HCT116 (cell line): ENCODE measurements around the gene SLC12A5. TPM values are rescaled to one million over a fixed set of nuclear protein-coding genes. Genes with fewer than 3 reads are reported as not detected.

Source experiments
- ATAC-seq: fragments of 200-7000 bp; cut with Tn5 transposase; 2 replicates; pipeline ENCODE4 v1.9.1; 2020; ENCODE audit warnings: mild to moderate bottlenecking, moderate library complexity
- BruUV-seq: library from RNA; stranded (reverse); fragments of 400-500 nt; replicated peaks from 2 replicates; lab custom pipeline; 2021; lab: Mats Ljungman, UMichigan
- CTCF ChIA-PET: fragments of 300-600 bp; sonication (Branson Sonifier 250); formaldehyde crosslinking; loops from one replicate; lab custom pipeline; 2021; ENCODE audit warnings: antibody characterized with exemption; lab: Charles Lee
- POLR2A ChIA-PET: fragments of 300-600, 350-600 bp; sonication (Branson Sonifier 250); formaldehyde crosslinking; loops from one replicate; lab custom pipeline; 2021; ENCODE audit warnings: antibody characterized with exemption; lab: Charles Lee
- RAD21 ChIA-PET, 2 experiments: fragments of 300-600 bp; sonication (Branson Sonifier 250); formaldehyde crosslinking; loops; one replicate each; lab custom pipeline; 2023; ENCODE audit warnings: low total read pairs in 2 of 2; ENCODE audit not compliant: uncharacterized antibody in 2 of 2, unreplicated experiment in 2 of 2, low non-redundant PET in 1 of 2; lab: Charles Lee
- DNase-seq: peaks from one replicate; pipeline ENCODE4 v3.0.0-alpha.2; 2010; ENCODE audit warnings: low read depth, low spot score
- H2AFZ ChIP-seq: fragments of 200-600 bp; shearing (Covaris generic), sonication (generic); 2 replicates; pipeline ENCODE4 v1.6.1; 2017; ENCODE audit warnings: low read depth, mixed run types, mixed read lengths, antibody characterized with exemption, low read length; ENCODE audit not compliant: poor library complexity, severe bottlenecking
- H3K27ac ChIP-seq: 2 replicates; pipeline ENCODE4 v1.5.1; 2012; ENCODE audit warnings: low read depth, low read length
- H3K27me3 ChIP-seq: fragments of 200-600 bp; sonication (generic); 2 replicates; pipeline ENCODE4 v1.6.1; 2016; ENCODE audit warnings: mixed run types, low read length, mixed read lengths; ENCODE audit not compliant: insufficient read depth
- H3K36me3 ChIP-seq, 2 experiments: fragments of 200-500 bp in 1 of 2; fragments of 200-600 bp in 1 of 2; sonication (Bioruptor generic) in 1 of 2; sonication (generic) in 1 of 2; 2 replicates each; pipeline versions ENCODE4 v1.5.1 to v1.6.1; 2014 to 2016; ENCODE audit warnings: low read length in 2 of 2, inconsistent platforms in 1 of 2, mixed read lengths in 1 of 2, mixed run types in 1 of 2; ENCODE audit not compliant: insufficient read depth in 2 of 2, control insufficient read depth in 1 of 2
- H3K4me1 ChIP-seq, 2 experiments: fragments of 200-600 bp in 1 of 2; sonication (generic) in 1 of 2; 2 replicates each; pipeline versions ENCODE4 v1.5.1 to v1.6.1; 2012 to 2017; ENCODE audit warnings: low read length in 2 of 2, inconsistent platforms in 1 of 2, mild to moderate bottlenecking in 1 of 2, mixed read lengths in 1 of 2, mixed run types in 1 of 2, moderate library complexity in 1 of 2; ENCODE audit not compliant: insufficient read depth in 2 of 2, control insufficient read depth in 1 of 2
- H3K4me2 ChIP-seq: fragments of 200-600 bp; sonication (generic); 2 replicates; pipeline ENCODE4 v1.6.1; 2017; ENCODE audit warnings: mixed run types, low read length, mixed read lengths
- H3K4me3 ChIP-seq, 2 experiments: fragments of 200-600 bp in 1 of 2; sonication (generic) in 1 of 2; replicated peaks in 1 of 2; 2 replicates each; pipeline ENCODE4 v1.5.1; 2011 to 2016; ENCODE audit warnings: low read length in 2 of 2, control low read depth in 1 of 2, low read depth in 1 of 2, mild to moderate bottlenecking in 1 of 2, mixed read lengths in 1 of 2, mixed run types in 1 of 2
- H3K79me2 ChIP-seq: fragments of 200-600 bp; sonication (generic); 2 replicates; pipeline ENCODE4 v1.6.1; 2017; ENCODE audit warnings: mild to moderate bottlenecking, mixed run types, low read length, moderate library complexity, mixed read lengths; ENCODE audit not compliant: insufficient read depth
- H3K9ac ChIP-seq: fragments of 200-600 bp; sonication (generic); 2 replicates; pipeline ENCODE4 v1.6.1; 2016; ENCODE audit warnings: low read length, mixed read lengths
- H3K9me2 ChIP-seq: fragments of 200-600 bp; sonication (generic), shearing (Covaris generic); 2 replicates; pipeline ENCODE4 v1.6.1; 2017; ENCODE audit warnings: mixed run types, mild to moderate bottlenecking, moderate library complexity; ENCODE audit not compliant: insufficient read depth
- H3K9me3 ChIP-seq, 2 experiments: fragments of 200-500 bp in 1 of 2; fragments of 200-600 bp in 1 of 2; sonication (Bioruptor generic) in 1 of 2; sonication (generic) in 1 of 2; 2 replicates each; pipeline ENCODE4 v1.6.1; 2014 to 2017; ENCODE audit warnings: low read length in 2 of 2, mixed read lengths in 2 of 2, inconsistent platforms in 1 of 2, low read depth in 1 of 2, mild to moderate bottlenecking in 1 of 2, mixed run types in 1 of 2, moderate library complexity in 1 of 2; ENCODE audit not compliant: control insufficient read depth in 1 of 2, insufficient read depth in 1 of 2
- H4K20me1 ChIP-seq: fragments of 200-600 bp; sonication (generic), shearing (Covaris generic); 2 replicates; pipeline ENCODE4 v1.6.1; 2017; ENCODE audit warnings: mixed run types, mild to moderate bottlenecking, moderate library complexity; ENCODE audit not compliant: insufficient read depth
- ATF3 ChIP-seq: IDR thresholded peaks from 2 replicates; pipeline ENCODE4 v1.6.1; 2012
- CTCF ChIP-seq, 3 experiments: fragments of 200-600 bp in 1 of 3; sonication (generic) in 1 of 3; IDR thresholded peaks in 2 of 3; conservative IDR thresholded peaks in 1 of 3; 2 replicates each; pipeline ENCODE4 v1.5.1; 2012 to 2017; ENCODE audit warnings: low read depth in 2 of 3, low read length in 2 of 3, antibody characterized with exemption in 1 of 3, borderline replicate concordance in 1 of 3, control low read depth in 1 of 3, mild to moderate bottlenecking in 1 of 3, mixed read lengths in 1 of 3, mixed run types in 1 of 3, moderate library complexity in 1 of 3; ENCODE audit not compliant: insufficient read depth in 1 of 3
- EZH2phosphoT487 ChIP-seq: fragments of 200-600 bp; IDR thresholded peaks from 2 replicates; pipeline ENCODE4 v1.6.1; 2018; ENCODE audit warnings: antibody characterized with exemption, borderline replicate concordance
- MAX ChIP-seq: IDR thresholded peaks from 2 replicates; pipeline ENCODE4 v1.6.1; 2012
- SIN3A ChIP-seq: IDR thresholded peaks from 2 replicates; pipeline ENCODE4 v1.6.1; 2012; ENCODE audit warnings: low read depth
- SP1 ChIP-seq: IDR thresholded peaks from 2 replicates; pipeline ENCODE4 v1.6.1; 2012; ENCODE audit warnings: low read depth
- intact Hi-C: fragments of 100-400 bp; cut with micrococcal nuclease; formaldehyde crosslinking; loops from 2 replicates; pipeline ENCODE4 v1.10.0; 2022
- total RNA-seq: library from RNA; stranded (reverse); gene quantifications from one replicate; pipeline ENCODE4 v1.2.1, GENCODE V29; 2021; ENCODE audit not compliant: unreplicated experiment

SLC12A5 gene
- total RNA-seq, 1 experiment from 2014 or later: 1.9 TPM

- DNase-seq: no peak
- Histone ChIP-seq H3K4me2 (no peak overlapping the region), H3K27me3 (peaks cover 4% of the 10 kb centered on the region; the same call in 1 of the 2 replicates), H3K27ac (no peak overlapping the region), H3K79me2 (no peaks in the 10 kb centered on the region), H3K4me1 (no peaks in the 10 kb centered on the region), H3K36me3 (peaks cover 7 to 24% of the 10 kb centered on the region in 2 experiments; a peak in 3 of 4 replicates), H3K4me3 (no peak overlapping the region), H2AFZ (no peak overlapping the region), H3K9ac (no peak overlapping the region), H4K20me1 (no peaks in the 10 kb centered on the region), H3K9me3 (no peaks in the 10 kb centered on the region), H3K9me2 (no peaks in the 10 kb centered on the region)
- intact Hi-C loops: no loop called here
- no peak; the same call in 1 of the 2 replicates for ATAC-seq
- no TSS peak for BruUV-seq
- RAD21 ChIA-PET: no interaction called here
- no peak for TF ChIP-seq SIN3A
- no peak for TF ChIP-seq MAX
- TF ChIP-seq CTCF (IDR thresholded peaks at IDR 0.05 in 2 of 3, conservative IDR thresholded peaks at IDR 0.05 in 1 of 3; ENCODE audit: borderline replicate concordance in 1 of 3, insufficient read depth in 1 of 3, low read depth in 2 of 3, low read length in 2 of 3): no peak
- no peak for TF ChIP-seq EZH2phosphoT487
- no peak for TF ChIP-seq SP1
- no peak for TF ChIP-seq ATF3
- POLR2A ChIA-PET: no interaction called here
- CTCF ChIA-PET: interaction anchor here (1.0 kb wide), 1 partner anchor 44 kb away, joined by 4 read pairs; no protein-coding TSS in a partner anchor
Observed at GRCh38 chr20:46058599-46059281, 29.7 kb downstream of the SLC12A5 start.
